ENCODE measurements around the gene GPC5.

The GPC5 gene

DNA sequence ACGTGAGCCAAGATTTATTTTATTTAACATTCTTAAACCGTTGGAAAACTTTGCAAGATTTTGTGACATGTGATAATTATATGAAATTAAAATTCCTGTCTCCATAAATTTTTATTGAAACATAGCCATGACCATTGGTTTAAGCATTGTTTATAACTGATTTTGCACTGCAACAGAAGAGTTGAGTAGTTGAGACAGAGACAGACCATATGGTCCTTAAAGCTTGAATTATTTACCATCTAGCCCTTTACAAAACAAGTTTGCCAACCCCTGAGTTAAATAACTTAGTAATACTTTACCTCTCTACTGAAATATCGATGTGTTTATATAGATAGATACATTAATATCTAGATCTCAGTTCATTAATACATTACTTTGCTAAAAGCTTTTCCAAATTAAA lies 1014.1 kb downstream of the GPC5 start:
- TF ChIP-seq, protein P1, sequence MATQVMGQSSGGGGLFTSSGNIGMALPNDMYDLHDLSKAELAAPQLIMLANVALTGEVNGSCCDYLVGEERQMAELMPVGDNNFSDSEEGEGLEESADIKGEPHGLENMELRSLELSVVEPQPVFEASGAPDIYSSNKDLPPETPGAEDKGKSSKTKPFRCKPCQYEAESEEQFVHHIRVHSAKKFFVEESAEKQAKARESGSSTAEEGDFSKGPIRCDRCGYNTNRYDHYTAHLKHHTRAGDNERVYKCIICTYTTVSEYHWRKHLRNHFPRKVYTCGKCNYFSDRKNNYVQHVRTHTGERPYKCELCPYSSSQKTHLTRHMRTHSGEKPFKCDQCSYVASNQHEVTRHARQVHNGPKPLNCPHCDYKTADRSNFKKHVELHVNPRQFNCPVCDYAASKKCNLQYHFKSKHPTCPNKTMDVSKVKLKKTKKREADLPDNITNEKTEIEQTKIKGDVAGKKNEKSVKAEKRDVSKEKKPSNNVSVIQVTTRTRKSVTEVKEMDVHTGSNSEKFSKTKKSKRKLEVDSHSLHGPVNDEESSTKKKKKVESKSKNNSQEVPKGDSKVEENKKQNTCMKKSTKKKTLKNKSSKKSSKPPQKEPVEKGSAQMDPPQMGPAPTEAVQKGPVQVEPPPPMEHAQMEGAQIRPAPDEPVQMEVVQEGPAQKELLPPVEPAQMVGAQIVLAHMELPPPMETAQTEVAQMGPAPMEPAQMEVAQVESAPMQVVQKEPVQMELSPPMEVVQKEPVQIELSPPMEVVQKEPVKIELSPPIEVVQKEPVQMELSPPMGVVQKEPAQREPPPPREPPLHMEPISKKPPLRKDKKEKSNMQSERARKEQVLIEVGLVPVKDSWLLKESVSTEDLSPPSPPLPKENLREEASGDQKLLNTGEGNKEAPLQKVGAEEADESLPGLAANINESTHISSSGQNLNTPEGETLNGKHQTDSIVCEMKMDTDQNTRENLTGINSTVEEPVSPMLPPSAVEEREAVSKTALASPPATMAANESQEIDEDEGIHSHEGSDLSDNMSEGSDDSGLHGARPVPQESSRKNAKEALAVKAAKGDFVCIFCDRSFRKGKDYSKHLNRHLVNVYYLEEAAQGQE (IDR thresholded peaks at IDR 0.05; ENCODE audit: insufficient read depth in 1 of 2, low read depth in 2 of 2, low read length in 2 of 2) = no peak
- TF ChIP-seq FOXP2 (optimal IDR thresholded peaks at IDR 0.05; ENCODE audit: borderline replicate concordance, extremely low read depth, extremely low read length, insufficient read depth) = no peak
- no peak for TF ChIP-seq SIN3A (IDR thresholded peaks at IDR 0.05; ENCODE audit: borderline replicate concordance, insufficient read depth, low read length)
- no peak for TF ChIP-seq TAF1 (IDR thresholded peaks at IDR 0.05; ENCODE audit: borderline replicate concordance, insufficient read depth, low read length)
- TF ChIP-seq POLR2AphosphoS5 (IDR thresholded peaks at IDR 0.05; ENCODE audit: low read depth, low read length) = no peak

DNA sequence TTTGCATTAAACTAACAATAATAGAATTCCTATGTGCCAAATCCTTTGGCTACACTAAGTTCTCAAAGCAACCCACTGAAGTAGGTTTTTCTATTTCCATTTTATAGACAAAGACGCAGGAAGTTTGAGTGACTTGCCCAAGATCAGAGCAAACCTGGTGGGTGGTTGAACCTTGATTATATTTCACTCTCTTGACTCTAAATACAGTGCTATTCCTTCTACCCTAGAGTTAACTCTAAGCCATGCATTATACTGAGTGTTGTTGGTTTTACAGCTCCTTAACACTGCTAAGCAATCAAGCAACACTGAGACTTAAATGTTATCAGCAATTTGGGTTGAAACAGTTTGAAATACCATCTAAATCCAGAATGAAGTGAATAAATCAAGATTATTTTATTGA lies 1014.6 kb downstream of the GPC5 start:
- no peak for TF ChIP-seq FOXP2 (optimal IDR thresholded peaks at IDR 0.05; ENCODE audit: borderline replicate concordance, extremely low read depth, extremely low read length, insufficient read depth)
- no peak for TF ChIP-seq SIN3A (IDR thresholded peaks at IDR 0.05; ENCODE audit: borderline replicate concordance, insufficient read depth, low read length)
- TF ChIP-seq, protein P1 (IDR thresholded peaks at IDR 0.05; ENCODE audit: insufficient read depth in 1 of 2, low read depth in 2 of 2, low read length in 2 of 2) = no peak
- no peak for TF ChIP-seq TAF1 (IDR thresholded peaks at IDR 0.05; ENCODE audit: borderline replicate concordance, insufficient read depth, low read length)
- no peak for TF ChIP-seq POLR2AphosphoS5 (IDR thresholded peaks at IDR 0.05; ENCODE audit: low read depth, low read length)

DNA sequence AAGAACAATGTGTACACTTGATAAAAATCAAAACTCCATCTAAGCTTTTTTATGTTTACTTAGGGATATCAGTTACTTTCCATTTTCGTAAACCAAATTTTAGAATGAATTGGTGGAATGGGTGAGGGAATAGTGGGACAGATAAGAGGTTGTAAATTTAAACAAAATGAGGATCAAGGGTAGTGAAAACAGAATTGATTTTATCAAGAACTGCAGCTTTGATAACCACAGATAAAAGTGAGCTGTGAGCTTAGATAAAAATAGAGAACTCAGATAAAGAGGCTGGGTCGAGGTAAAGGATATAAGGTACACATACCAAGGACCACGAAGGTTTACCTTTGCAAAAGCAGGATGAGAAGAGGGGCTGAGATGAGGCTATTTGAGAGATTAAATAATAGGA lies 1015.0 kb downstream of the GPC5 start:
- TF ChIP-seq POLR2AphosphoS5 (IDR thresholded peaks at IDR 0.05; ENCODE audit: low read depth, low read length) = no peak
- TF ChIP-seq, protein P1 (IDR thresholded peaks at IDR 0.05; ENCODE audit: insufficient read depth in 1 of 2, low read depth in 2 of 2, low read length in 2 of 2) = no peak
- no peak for TF ChIP-seq SIN3A (IDR thresholded peaks at IDR 0.05; ENCODE audit: borderline replicate concordance, insufficient read depth, low read length)

DNA sequence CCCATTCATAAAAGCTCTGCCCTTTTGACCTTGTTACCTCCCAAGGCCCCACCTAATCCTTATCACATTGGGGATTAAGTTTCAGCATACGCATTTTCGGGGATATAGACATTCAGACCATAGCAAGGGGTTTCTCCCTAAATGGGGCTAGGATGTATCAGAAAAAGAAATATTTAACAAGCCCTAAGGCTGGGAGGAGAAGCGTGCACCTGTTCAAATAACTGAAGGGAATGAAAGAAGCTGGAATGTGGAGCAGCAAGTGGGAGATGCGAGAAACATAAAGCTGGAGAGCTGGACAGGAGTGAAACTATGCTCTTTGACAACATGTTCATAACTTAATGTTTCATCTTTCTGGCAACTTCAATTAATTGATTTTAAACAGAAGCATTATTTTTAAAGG lies 1016.4 kb downstream of the GPC5 start:
- TF ChIP-seq SIN3A (IDR thresholded peaks at IDR 0.05; ENCODE audit: borderline replicate concordance, insufficient read depth, low read length) (no peak), FOXP2 (optimal IDR thresholded peaks at IDR 0.05; ENCODE audit: borderline replicate concordance, extremely low read depth, extremely low read length, insufficient read depth) (no peak), TAF1 (IDR thresholded peaks at IDR 0.05; ENCODE audit: borderline replicate concordance, insufficient read depth, low read length) (no peak), POLR2AphosphoS5 (IDR thresholded peaks at IDR 0.05; ENCODE audit: low read depth, low read length) (no peak)
- TF ChIP-seq, protein P1 (IDR thresholded peaks at IDR 0.05; ENCODE audit: insufficient read depth in 1 of 2, low read depth in 2 of 2, low read length in 2 of 2) = no peak

DNA sequence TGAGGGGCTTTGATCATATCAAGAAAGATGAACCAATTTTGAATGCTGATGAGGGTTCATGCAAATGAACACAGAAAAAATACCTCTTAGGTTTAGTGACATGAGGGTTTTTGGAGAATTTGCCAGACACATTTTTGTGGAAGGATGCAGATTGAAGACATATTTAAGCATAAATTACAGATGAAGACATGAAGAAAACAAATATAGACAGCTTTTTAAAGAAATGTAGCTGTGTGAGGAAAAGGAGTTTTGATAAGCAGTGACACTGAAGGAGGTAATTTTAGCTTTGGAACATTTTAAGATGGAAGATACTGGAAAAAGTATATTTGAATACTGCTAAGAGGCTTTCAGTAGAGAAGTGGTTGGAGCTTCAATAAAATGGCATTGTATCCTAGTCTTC lies 1017.4 kb downstream of the GPC5 start:
- no peak for TF ChIP-seq FOXP2 (optimal IDR thresholded peaks at IDR 0.05; ENCODE audit: borderline replicate concordance, extremely low read depth, extremely low read length, insufficient read depth)
- TF ChIP-seq SIN3A (IDR thresholded peaks at IDR 0.05; ENCODE audit: borderline replicate concordance, insufficient read depth, low read length) = no peak
- TF ChIP-seq, protein P1 (IDR thresholded peaks at IDR 0.05; ENCODE audit: insufficient read depth in 1 of 2, low read depth in 2 of 2, low read length in 2 of 2) = no peak
- TF ChIP-seq TAF1 (IDR thresholded peaks at IDR 0.05; ENCODE audit: borderline replicate concordance, insufficient read depth, low read length) = no peak
- no peak for TF ChIP-seq POLR2AphosphoS5 (IDR thresholded peaks at IDR 0.05; ENCODE audit: low read depth, low read length)

All from PFSK-1 (cell line).